HFFc6 (cell line): ENCODE results near the gene KCNQ2. TPM values are rescaled to one million over a fixed set of nuclear protein-coding genes. Genes with fewer than 3 reads are reported as not detected.

ENCODE experiments used
- DNase-seq: peaks from one replicate; pipeline ENCODE4 v3.0.0-alpha.2; 2018
- H3K27ac Mint-ChIP-seq: 2 replicates; pipeline ENCODE4 v1.8.0; 2020; ENCODE audit warnings: mild to moderate bottlenecking, mixed read lengths
- H3K27me3 Mint-ChIP-seq: 2 replicates; pipeline ENCODE4 v1.8.0; 2021; ENCODE audit warnings: mild to moderate bottlenecking, moderate library complexity, mixed read lengths; ENCODE audit not compliant: insufficient read depth
- H3K36me3 Mint-ChIP-seq: 2 replicates; pipeline ENCODE4 v1.8.0; 2021; ENCODE audit warnings: low read depth, mixed read lengths
- H3K4me1 Mint-ChIP-seq: 2 replicates; pipeline ENCODE4 v1.8.0; 2020; ENCODE audit warnings: low read depth, mixed read lengths
- H3K4me3 Mint-ChIP-seq: 2 replicates; pipeline ENCODE4 v1.8.0; 2020; ENCODE audit warnings: mild to moderate bottlenecking, moderate library complexity, mixed read lengths
- H3K9me3 Mint-ChIP-seq: 2 replicates; pipeline ENCODE4 v1.8.0; 2020; ENCODE audit warnings: mild to moderate bottlenecking, mixed read lengths
- total RNA-seq, 6 experiments: library from RNA; stranded (reverse); fragmentation: NEBNext Ultra II Directional; extraction: Animal tissue kit (Norgen Biotek cat#: 25700); gene quantifications; 2 replicates in 1 of 6; 3 replicates in 5 of 6; pipeline ENCODE4 v1.2.3, GENCODE V29; 2021
- TF ChIP-seq, protein P1 (sequence below): fragments of 200-600 bp; sonication (generic); IDR thresholded peaks from 2 replicates; pipeline ENCODE4 v1.5.0; 2021; ENCODE audit warnings: antibody characterized with exemption, mild to moderate bottlenecking

The KCNQ2 gene
- total RNA-seq, 6 experiments from 2014 or later = not detected

DNA sequence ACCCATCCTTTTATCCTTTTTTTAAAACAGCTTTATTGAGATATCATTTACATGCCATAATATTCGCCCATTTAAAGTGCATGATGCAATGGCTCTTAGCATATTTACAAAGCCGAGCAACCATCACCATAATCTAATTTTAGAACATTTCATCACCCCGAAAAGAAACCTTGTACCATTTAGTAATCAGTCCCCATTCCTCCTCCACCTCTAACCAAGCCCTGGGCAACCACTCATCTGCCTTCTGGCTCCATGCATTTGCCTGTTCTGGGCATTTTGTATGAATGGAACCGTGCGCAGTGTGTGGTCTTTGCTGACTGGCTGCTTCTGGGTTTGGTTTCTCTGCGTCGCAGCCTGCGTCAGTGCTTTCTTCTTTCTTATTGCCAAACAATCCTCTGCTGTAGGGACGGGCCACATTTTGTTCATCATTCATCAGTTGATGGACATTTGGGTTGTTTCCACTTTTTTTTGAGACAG is 36.7 kb upstream of the KCNQ2 start:
- DNase-seq = no peak
- no peak overlapping the region for H3K27ac Mint-ChIP-seq
- TF ChIP-seq, protein P1, sequence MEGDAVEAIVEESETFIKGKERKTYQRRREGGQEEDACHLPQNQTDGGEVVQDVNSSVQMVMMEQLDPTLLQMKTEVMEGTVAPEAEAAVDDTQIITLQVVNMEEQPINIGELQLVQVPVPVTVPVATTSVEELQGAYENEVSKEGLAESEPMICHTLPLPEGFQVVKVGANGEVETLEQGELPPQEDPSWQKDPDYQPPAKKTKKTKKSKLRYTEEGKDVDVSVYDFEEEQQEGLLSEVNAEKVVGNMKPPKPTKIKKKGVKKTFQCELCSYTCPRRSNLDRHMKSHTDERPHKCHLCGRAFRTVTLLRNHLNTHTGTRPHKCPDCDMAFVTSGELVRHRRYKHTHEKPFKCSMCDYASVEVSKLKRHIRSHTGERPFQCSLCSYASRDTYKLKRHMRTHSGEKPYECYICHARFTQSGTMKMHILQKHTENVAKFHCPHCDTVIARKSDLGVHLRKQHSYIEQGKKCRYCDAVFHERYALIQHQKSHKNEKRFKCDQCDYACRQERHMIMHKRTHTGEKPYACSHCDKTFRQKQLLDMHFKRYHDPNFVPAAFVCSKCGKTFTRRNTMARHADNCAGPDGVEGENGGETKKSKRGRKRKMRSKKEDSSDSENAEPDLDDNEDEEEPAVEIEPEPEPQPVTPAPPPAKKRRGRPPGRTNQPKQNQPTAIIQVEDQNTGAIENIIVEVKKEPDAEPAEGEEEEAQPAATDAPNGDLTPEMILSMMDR = no peak
- H3K9me3 Mint-ChIP-seq = peaks cover 12% of the 10 kb centered on the region; the same call in 1 of the 2 replicates
- no peaks in the 10 kb centered on the region for H3K36me3 Mint-ChIP-seq
- H3K27me3 Mint-ChIP-seq = peaks cover 39% of the 10 kb centered on the region
- no peaks in the 10 kb centered on the region for H3K4me1 Mint-ChIP-seq
- no peak overlapping the region for H3K4me3 Mint-ChIP-seq

DNA sequence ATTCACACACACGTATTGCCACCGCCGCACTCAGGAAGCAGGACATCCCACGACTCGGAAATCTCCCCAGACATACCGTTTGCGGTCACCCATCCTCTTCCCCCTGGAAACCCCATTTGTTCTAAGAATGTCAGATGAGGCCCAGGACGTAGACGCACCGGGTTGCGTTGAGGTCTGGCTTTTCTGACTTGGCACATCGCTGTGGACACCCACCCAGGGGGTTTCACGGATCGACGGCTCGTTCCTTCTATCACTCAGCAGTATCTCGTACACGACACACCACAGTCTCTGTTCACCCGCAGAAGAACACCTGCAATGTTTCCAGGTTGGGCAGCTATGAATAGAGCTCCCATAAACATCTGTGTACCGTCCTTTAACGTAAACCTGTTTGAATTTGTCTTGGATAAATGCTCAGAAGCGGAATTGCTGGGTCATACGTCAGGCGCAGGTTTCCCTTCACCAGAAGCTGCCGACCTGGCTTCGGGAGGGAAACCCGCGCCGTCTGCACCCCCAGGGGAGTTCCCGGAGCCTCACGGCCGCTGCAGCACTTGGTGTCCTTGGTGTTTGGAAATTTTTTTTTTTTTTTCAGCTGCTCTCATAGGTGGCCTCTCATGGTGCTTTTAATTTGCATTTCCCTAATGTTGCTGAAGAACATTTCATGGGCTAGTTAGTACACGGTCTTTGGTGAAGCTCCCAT is 35.8 kb upstream of the KCNQ2 start:
- Mint-ChIP-seq H3K4me3 (no peak overlapping the region), H3K36me3 (no peaks in the 10 kb centered on the region), H3K27ac (no peak overlapping the region), H3K4me1 (no peaks in the 10 kb centered on the region), H3K9me3 (peaks cover 14% of the 10 kb centered on the region; the same call in 1 of the 2 replicates), H3K27me3 (peaks cover 40% of the 10 kb centered on the region)
- TF ChIP-seq, protein P1 = no peak
- no peak for DNase-seq

DNA sequence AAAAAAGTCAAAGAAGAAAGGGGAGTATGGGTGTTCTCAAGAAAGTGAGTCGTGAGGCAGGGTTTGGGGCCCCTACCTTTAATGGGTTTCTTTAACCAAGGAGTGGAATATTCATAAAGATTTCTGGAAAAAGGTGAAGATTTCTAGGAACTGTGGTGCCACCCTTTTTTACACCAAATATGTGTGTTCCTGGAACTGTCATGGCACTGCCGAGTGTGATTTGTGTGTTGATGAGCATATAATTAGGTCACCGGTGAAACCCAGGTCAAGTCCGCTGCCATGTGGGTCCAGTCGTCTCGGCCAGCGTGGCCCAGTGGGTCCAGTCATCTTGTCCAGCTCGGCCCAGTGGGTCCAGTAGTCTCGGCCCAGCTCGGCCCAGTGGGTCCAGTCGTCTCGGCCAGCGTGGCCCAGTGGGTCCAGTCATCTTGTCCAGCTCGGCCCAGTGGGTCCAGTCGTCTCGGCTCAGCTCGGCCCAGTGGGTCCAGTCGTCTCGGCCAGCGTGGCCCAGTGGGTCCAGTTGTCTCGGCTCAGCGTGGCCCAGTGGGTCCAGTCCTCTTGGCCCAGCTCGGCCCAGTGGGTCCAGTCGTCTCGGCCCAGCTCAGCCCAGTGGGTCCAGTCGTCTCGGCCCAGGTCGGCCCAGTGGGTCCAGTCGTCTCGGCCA is 34.8 kb upstream of the KCNQ2 start:
- TF ChIP-seq, protein P1 = no peak
- Mint-ChIP-seq H3K36me3 (no peaks in the 10 kb centered on the region), H3K27me3 (peaks cover 33% of the 10 kb centered on the region), H3K4me1 (no peaks in the 10 kb centered on the region), H3K9me3 (peaks cover 14% of the 10 kb centered on the region; the same call in 1 of the 2 replicates), H3K27ac (no peak overlapping the region), H3K4me3 (no peak overlapping the region)
- DNase-seq = no peak

DNA sequence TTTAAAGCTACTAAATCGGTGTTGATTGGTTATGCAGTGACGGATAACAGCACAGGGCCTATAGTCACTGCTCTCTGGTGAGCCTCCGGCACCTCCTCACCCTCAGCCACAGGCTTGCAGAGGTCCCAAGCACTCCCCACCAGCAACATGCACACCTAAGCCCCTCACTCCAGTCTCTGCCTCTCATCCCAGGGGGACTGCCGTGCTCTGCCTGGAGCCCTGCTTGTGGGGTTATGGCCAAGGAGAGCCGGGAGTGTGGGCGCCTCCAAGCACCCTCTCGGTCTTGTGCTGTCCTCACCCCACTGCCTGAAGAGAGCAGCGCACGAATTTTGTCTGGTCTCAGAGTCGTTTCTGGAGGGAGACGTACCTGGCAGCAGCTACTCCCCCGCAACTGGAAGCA is 33.3 kb upstream of the KCNQ2 start:
- Mint-ChIP-seq H3K27ac (no peak overlapping the region), H3K4me3 (no peak overlapping the region), H3K36me3 (no peaks in the 10 kb centered on the region), H3K9me3 (peaks cover 14% of the 10 kb centered on the region; the same call in 1 of the 2 replicates), H3K4me1 (no peaks in the 10 kb centered on the region), H3K27me3 (peaks cover 23% of the 10 kb centered on the region)
- TF ChIP-seq, protein P1 = no peak
- no peak for DNase-seq

DNA sequence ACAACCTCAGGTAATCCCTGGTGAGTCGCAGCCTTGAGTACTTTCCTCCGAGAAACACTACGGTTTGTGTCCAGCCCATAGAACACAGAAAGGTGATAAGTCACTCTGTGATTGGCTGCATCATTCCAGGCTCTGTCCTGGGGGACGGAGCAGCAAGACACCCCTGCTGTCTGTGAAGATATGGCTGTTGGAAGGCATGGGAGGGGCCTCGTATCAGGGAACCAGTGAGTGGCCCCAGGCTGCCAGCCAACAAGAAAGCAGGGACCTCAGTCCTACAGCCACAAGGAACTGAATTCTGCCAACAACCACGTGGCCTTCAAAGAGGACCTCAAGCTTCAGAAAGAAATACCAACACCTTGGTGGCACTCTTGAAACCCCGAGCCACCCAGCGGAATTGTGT is 32.8 kb upstream of the KCNQ2 start:
- Mint-ChIP-seq H3K4me1 (no peaks in the 10 kb centered on the region), H3K27me3 (peaks cover 23% of the 10 kb centered on the region), H3K27ac (no peak overlapping the region), H3K4me3 (no peak overlapping the region), H3K9me3 (peaks cover 14% of the 10 kb centered on the region; the same call in 1 of the 2 replicates), H3K36me3 (no peaks in the 10 kb centered on the region)
- DNase-seq = no peak
- TF ChIP-seq, protein P1 = no peak
